Left hindlimb (tissue), 1 donor: ENCODE data around the gene LCN2.

Source experiments
- DNase-seq: peaks from one replicate; pipeline ENCODE4 v3.0.0-alpha.2; 2018

LCN2 gene

DNA sequence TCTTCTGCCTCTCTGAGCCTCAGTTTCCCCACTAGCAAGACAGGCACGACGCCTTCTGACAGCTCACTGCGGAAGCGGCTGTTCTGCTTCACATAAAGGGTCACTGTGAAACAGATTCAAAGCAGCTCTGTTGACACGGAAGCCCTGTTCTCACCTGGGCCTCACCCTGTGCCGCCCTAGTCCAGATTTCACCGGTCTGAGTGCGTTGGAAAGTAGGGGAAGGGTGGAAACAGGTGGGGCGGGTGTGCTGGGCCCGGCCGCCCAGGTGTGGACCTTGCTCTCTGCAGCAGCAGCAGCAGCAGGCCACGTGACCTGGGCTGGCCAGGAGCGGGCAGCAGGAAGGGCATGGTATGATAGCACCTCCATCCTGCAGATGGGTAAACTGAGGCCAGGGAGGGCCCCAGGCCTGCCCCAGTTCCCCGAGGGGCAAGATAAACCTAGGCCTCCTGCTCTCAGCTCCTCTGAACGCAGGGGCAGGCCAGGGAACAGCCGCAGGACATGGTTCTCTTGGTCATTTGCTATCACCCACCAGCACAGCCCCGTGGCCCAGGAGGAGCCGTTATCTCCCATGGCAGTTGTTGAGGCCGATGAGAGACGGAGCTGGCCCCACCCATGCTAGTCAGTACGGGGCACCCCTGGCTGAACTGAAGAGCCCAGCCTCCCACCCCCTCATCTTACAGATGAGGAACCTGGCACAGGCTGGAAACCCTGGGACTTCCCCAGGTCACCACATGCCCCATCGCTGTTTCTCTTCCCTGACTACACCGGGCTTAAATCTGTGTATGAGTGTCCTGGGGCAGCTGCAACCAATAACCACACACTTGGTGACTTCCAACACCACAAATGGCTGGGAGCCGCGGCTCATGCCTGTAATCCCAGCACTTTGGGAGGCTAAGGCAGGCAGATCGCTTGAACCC is 33.8 kb upstream of the LCN2 start:
- peak; percentile 28 for DNase-seq

DNA sequence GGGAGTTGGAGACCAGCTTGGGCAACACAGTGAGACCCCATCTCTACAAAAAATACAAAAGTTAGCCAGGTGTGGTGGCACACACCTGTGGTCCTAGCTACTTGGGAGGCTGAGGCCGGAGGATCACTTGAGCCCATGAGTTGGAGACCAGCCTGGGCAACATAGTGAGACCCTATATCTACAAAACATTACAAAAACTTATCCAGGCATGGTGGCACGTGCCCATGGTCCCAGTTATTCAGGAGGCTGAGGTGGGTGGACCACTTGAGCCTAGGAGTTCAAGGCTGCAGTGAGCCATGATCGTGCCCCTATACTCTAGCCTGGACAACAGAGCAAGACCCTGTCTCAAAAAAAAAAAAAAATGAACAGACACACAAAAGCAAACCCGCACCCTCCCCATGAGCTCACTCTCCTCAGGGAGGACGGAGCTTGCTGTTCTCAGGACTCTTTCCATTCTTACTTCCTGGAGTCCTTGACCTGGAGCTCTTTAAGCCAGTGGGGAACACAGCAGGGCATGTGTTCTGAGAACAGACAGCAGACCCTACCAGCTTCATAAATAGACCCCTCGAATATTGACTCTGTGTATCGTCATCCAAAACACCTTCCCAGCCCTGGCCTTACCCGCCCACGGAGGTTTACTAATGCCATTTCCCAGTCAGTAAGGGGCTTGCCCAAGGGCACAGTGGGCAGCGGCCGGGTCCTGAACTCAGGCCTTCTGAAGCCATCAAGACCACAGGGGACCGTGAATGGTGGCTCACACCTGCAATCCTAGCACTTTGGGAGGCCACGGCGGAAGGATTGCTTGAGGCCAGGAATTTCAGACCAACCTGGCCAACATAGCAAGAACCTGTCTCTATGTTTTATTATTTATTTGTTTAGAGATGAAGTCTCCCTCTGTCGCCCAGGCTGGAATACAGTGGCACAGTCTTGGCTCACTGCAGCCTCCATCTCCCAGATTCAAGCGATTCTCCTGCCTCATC is 32.9 kb upstream of the LCN2 start:
- DNase-seq, result peak; percentile 15

DNA sequence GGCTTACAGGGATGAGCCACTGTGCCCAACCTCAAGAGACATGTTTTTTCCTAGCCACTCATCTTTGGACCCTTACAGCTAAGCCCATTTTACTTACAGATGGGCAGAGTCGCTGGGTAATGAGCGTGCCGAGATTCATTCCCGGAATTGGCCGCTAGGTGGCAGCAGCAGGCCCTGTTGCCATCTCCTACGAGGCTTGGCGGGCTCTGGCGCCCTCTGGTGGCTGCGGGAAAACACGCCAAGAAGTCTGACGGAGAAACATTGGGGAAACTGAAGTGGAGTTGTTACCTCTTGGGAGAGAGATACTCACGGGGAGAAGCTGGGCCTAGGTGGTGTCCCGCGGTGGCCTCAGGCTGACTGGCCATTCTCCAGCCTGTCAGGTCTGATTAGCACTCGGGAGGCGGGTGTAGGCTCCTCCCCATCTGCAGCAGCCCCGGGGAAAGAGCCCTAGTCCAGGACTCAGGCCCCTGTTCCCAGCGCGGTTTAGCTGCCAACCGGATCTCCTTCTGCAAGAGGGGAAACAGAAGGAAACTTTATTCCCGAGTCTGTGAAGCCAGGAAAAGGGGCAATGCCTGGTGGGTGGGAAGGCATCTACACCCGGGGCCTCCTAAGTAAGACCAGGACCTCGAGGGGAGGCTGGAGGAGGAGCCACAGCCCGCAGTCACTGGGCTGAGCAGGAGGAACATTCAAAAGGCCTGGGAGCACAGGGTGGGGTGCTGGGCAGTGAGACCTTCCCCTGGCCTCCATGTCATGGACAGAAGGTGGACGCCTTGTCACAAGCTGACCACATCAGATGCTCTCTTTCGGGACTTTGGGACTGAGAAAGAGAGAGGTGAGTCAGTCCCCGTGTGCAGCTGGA is 31.4 kb upstream of the LCN2 start:
- peak; percentile 93 for DNase-seq

DNA sequence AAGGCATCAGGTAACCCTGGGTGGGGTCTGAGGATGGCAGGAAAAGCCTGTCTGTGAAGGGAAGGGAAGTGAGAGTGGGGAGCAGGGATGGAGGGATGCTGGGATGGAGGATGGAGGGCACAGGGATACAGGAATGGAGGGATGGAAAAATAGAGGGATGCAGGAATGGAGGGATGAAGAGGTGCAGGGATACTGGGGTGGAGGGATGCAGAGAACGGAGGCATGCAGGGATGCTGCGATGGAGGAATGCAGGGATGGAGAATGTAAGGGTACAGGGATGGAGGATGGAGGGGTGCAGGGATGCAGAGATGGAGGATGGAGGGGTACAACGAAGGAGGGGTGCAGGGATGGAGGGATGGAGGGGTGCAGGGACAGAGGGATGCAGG is 30.8 kb upstream of the LCN2 start:
- peak; percentile 16 for DNase-seq

DNA sequence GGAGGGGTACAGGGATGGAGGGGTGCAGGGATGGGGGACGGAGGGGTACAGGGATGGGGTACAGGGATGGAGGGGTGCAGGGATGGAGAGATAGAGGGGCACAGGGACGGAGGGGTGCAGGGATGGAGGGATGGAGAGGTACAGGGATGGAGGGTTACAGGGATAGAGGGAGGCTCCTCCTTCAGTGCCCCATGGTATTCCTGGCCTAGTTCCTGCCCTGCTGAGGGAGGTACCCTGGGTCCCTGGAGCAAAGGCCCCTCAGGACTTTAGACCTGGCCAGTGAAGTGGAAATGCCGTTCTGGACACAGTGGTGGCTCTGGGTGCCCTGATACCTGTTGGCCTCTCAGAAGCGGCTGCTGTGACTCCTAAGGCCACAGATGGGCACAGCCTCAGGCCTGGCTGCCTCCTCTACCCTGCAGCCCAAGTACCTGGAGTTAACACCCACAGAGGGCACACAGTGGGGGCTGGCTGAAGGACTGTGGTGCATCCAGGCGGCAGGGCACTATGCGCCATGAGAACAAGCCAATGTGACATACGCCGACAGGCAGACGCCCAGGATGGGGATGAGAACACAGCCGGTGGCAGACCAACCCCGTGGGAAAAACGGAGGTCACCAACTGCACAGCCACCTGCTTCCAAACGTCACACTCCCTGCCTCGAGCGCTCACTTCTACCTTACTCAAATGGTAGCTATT is 30.1 kb upstream of the LCN2 start:
- peak; percentile 33 for DNase-seq

DNA sequence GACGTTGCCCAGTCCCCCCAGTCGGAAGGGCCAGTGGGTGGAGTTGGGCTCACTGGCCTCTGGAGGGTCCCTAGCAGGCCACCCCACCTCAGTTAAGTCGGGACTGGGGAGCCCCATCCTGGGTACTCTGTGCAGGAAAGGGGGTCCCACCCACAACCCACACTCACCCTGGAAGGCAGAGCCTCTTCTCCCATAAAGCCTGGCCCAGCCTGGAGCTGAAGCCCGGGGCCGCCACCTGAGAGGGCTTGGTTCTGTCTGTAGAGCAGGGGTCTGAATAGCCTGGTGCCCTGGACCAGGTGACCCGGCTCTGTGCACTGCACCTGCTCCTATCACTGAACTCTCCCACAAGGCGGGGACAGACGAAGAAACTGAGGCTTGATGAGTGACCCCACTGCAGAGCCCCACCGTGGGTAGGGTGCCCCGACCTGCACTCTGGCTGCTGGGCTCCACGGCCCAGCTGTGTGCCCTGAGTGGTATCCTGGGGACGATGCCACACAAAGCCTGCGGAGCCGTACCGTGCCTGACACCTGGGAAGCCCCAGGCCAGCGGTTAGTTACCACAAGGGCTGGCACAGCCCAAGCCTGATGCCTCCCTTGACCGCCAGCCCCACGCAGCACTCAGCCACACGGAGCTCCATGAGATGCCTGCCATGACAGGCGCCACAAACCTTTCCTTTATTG is 29.1 kb upstream of the LCN2 start:
- DNase-seq, result peak; percentile 27

DNA sequence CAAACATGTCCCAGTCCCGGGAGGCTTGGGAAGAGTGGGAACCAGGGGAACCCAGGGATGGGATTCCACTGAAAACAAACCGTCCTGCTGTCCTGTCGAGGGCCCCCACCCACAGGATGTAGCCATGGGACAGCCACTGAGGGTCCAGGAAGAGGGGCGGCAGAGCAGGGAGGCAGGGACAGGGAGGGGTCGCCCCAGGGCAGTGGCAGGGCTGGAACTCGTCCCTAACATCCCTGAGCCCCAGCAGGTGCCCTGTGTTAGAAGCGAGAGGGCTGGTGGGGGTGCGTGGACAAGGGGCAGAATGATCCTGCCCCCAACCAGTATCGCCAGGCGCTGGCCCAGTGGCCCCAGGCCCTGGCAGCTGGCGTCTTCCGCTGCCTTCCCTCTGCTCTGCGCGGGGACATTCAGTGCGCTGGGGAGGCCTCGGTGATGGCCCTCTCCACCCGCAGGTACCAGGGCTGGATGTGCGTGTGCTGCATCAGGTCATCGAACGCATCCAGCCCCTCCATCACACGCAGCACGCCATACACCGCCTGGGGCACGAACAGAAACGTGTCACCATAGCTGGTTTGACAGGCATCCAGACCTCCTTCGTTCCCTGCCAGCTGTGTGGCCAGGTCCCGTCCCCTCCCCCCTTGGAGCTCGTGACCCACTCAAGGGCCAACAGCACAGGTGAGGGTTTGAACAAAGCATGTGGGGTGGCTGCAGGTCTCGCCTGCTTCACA is 28.4 kb upstream of the LCN2 start:
- DNase-seq, result peak; percentile 19

DNA sequence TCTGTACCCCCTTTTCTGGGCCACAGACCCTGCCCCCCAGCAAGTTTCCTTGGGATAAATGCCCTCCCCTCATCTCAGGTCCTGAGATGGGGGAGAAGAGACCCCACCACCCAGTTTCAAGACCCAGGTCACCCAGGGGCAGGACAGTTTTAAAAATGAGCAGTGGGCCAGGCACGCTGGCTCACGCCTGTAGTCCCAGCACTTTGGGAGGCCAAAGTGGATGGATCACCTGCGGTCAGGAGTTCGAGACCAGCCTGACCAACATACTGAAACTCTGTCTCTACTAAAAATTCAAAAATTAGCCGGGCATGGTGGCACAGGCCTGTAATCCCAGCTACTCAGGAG is 27.8 kb upstream of the LCN2 start:
- DNase-seq, result no peak

DNA sequence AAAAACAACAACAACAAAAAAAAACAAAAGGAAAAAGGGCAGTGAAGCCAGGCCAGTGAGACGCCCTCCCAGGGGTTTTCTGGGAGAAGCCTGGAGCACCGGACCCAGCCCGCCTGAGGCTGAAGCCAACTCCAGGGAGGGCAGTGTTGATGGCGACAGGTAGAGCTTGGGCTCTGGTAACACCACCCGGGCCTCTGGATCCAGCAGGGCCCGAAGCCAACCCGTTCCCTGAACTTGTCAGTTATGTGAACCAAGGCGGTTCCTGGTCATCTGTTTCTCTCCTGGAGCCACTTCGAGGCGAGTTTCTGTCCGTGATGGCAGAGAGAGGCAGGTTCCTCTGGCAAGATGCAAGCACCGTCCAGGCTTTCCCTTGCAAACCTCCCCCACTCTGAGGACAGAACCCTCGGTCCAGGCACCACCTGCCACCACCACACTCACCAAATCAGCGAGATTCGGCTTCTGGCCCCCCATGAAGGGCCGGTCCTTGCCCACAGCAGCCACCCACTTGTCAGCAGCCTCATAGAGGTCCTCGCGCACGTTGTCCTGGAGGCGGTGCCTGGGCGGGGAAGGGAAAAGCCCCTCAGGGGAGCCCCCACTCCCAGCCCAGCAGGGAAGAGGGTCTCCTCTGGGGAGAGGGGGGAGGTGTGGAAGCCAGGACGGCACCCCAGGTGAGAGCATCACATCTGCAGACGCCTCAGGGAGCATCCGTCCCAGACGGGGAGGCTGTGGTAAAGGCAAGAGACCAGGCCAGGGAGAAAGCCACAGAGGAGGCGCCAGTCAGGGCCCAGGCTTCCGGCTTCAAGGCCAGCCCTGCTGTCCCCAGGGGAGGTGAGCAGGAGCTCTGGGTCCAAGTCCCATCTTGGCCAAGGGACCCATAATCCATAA is 27.1 kb upstream of the LCN2 start:
- peak; percentile 29 for DNase-seq

DNA sequence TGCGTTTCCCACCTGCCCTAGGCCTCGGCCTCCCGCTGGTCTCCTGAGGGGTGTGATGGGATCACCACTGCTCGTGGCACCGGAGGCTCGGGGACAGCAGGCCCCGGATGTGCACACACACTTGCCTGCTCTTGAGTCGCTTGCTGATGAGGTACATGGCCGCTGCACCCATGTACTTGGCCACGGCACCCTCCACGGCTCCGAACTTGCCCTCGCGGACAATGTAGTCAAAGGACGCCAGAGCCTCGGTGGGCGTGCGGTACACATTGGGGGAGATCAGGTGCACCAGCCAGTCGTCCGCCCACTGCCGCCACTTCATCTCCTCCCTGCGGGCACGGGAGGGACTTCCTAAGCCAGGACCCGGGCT is 26.5 kb upstream of the LCN2 start:
- DNase-seq, result peak; percentile 5

DNA sequence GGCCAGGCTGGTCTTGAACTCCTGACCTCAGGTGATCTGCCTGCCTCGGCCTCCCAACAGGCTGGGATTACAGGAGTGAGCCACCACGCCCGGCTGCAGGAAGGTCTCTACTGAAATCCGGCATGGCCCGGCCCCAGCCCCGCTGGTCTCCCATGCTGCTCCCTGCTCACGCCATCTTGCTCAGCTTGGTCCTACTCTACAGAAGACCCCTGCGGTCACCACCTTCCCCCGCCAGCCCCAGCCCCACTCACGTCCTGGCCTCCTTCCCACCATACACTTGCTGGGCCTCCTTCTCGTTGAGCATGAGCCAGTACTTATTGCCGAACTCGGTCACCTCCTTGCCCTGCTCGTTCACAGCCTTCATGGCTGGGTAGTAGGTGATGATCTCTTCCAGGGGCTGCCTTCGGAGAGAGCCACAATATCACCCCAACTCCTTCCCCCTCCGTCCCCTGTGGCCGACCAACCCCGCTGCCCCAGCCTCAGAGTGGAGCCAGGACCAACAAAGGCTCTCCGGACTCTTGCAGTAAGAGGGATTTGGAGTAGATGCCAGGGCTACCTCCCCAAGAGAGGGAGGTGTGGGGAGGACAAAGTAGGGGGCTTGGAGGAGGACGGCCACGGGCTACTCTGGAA is 25.7 kb upstream of the LCN2 start:
- DNase-seq, result peak; percentile 28

DNA sequence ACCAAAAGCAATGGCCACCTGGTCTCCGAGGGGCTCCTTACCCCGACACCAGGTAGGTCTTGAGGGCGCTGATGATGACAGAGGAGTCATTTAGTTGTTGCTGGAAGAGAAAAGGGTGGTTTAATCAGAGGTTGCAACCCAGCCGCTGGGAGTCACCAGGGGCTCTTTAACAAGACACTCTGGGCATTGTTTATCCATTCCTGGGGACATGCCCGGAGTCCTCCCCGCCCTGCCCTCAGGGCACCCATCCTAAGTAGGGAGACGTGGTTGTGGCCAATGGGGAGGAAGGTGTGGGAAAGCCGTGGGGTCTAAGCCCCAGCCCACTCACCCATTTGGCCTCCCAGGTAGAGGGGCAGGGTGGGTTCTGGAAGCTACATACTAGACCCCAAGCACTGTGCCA is 24.8 kb upstream of the LCN2 start:
- peak; percentile 10 for DNase-seq

DNA sequence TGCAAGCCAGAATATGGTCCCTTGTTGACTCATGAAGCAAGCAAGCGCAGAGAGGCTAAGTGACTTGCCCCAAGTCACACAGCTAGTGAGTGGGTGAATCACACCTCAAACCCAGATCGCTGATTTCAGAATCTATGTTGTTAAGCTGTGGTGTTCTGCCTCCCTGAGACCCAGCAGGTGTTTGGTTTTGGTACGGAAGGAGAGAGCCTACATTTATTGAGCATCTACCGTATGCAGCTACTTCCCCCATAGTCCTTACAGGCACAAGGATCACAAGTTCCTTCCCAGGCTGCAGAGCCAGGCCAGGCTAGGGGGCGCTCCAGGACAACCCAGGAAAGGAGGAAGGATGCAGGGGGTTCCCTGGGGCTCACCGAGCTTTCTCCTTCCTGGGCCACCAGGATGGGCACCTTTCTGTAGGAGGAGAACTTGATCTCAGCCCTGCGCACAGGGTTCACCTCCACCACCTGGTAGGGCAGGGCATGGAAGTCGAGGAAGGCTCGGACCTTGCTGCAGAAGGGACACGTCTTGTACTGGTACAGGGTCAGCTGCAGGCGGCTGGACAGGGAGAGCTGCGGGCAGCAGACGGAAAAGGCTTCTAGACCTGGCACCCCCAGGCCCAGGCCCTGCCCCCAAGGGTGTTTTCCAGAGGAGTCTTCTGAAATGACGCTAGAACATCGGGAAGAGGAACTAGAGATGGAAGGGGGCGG is 24.2 kb upstream of the LCN2 start:
- DNase-seq, result peak; percentile 72

DNA sequence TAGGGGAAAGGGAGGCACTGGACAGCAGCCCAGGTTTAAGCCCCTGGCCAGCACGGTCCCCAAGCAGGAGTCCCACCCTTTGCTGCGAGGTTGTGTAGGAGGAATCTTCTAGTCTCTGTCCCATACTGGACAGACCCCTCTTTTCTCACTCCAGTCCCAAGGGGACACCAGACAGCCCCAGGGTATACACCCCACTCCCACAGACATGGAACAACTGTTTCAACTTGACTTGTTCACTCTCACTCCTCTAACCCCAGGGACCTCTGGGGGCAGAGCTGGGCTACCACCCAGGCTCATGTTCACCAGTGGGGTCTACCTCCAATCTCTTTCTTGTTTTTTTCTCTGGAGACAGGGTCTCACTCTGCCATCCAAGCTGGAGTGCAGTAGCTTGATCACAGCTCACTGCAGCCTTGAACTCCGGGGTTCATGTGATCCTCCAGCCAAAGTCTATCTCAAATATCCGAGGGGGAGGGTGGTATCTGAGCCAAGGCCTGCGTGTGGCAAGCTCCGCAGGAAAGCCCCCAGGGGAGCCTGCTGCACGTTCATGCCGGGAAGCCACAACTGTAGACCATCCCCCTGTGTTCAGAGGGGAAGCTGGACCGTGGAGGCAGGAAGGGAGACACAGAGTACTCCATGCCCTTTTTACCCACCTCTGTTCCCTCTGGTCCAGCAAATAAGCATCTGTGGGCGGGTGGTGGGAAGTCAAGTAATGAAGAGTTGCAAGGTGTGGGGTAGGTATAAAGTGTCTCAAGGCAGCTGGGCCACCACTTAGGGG is 23.5 kb upstream of the LCN2 start:
- peak; percentile 28 for DNase-seq

DNA sequence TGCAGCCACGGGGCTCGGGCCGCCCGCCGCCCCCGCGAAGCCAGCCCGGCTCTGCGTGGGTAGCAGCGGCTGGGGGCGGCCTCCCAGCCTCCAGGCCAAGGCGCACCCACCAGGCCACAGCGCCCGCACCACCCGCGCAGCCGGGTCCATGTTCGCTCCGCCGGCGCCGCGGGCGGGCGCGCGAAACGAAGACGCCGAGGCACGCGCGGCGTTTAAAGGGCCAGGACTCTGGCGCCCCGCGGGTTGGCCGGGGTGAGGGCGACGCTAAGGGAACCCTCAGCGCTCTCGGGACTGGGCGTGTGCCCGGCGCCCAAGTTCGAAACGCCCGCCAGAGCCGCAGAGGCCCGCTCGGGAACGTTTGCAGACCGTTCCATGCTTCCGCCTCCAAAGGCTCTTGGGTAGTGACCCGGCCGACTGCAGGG is 21.7 kb upstream of the LCN2 start, which contains the start of gene PTGES2:
Gene PTGES2 (minus strand): TSS at position 162 of the 422 bp plus-strand sequence. CDS start 12 bp downstream, at position 150.
- DNase-seq, result peak; percentile 88

DNA sequence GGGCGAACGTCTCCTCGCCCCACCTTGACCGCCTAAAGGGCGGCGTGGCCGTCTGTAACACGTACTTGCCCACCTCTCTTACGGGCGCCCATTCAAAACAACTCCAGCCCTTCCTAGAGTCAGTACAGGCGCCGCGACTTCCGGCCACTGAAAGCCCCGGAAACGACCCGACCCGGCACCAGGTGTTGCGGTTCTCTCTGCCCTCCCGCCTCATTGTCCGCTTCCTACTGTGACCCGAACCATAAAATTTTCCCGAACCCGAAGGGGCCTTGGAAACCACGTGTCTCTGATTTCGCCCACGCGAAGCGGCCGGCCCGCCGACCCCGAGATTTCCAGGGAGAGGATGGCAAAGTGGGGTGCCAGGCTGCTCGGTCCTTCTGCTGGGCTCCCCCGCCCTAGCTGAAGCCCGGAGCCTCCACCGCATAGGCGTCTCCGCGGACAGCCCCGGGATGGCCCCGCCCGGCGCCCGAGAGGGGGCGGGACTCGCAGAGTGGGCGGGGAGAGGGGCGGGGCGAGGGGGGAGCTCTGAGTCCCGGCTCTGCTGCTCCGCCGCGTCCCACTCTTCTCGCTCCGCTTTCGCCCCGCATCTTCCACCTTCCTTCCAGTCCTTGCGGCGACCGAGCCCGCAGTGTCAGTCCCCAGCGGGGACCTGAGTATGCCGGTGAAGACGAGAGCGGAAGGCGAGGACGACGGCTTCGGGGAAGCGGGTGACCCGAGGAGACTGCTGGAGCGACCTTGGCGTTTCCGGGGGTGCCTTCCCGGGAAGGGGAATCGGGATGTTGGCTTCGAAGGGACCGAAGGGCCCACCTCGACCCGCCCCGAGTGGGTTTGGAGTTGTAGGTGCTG is 21.0 kb upstream of the LCN2 start:
- DNase-seq, result peak; percentile 91
